PC-3 (cell line): ENCODE results near the gene SART3. TPM values are rescaled to one million over a fixed set of nuclear protein-coding genes. Genes with fewer than 3 reads are reported as not detected.
"Not testable (repeated sequence)": the region's sequence is repeated elsewhere in the genome, so short reads cannot be mapped to it uniquely, and the experiment has no call there.

Experiments
- ATAC-seq: fragments of 200-7000 bp; cut with Tn5 transposase; 2 replicates; pipeline ENCODE4 v1.9.1; 2020; ENCODE audit warnings: mild to moderate bottlenecking, moderate library complexity
- BruUV-seq: library from RNA; stranded (reverse); fragments of 400-500 nt; replicated peaks from 2 replicates; lab custom pipeline; 2021; lab: Mats Ljungman, UMichigan
- CTCF ChIA-PET: fragments of 300-600 bp; sonication (Branson Sonifier 250); formaldehyde crosslinking; loops from one replicate; lab custom pipeline; 2022; ENCODE audit warnings: antibody characterized with exemption; lab: Charles Lee
- POLR2A ChIA-PET: fragments of 300-600 bp; sonication (Branson Sonifier 250); formaldehyde crosslinking; loops from one replicate; lab custom pipeline; 2022; ENCODE audit warnings: antibody characterized with exemption; ENCODE audit not compliant: unreplicated experiment; lab: Charles Lee
- DNase-seq: peaks from one replicate; pipeline ENCODE4 v3.0.0-alpha.2; 2015
- H2AFZ ChIP-seq: fragments of 300-600 bp; sonication (generic); 2 replicates; pipeline ENCODE4 v1.6.0; 2016; ENCODE audit warnings: antibody characterized with exemption, low read length
- H3F3A ChIP-seq: fragments of 300-600 bp; sonication (generic); one replicate; pipeline ENCODE4 v1.6.0; 2017; ENCODE audit warnings: antibody characterized with exemption, low read length, control low read depth, mild to moderate bottlenecking; ENCODE audit not compliant: unreplicated experiment
- H3K27ac ChIP-seq: fragments of 300-600 bp; sonication (generic); 2 replicates; pipeline ENCODE4 v1.5.1; 2016; ENCODE audit warnings: mild to moderate bottlenecking, low read length
- H3K27me3 ChIP-seq: fragments of 300-600 bp; sonication (generic); 2 replicates; pipeline ENCODE4 v1.6.1; 2016; ENCODE audit warnings: low read length, mixed read lengths
- H3K36me3 ChIP-seq: fragments of 300-600 bp; sonication (generic); 2 replicates; pipeline ENCODE4 v1.6.1; 2016; ENCODE audit warnings: low read depth, mixed run types, low read length, mixed read lengths
- H3K4me1 ChIP-seq: fragments of 300-600 bp; sonication (generic); 2 replicates; pipeline ENCODE4 v1.5.1; 2016; ENCODE audit warnings: low read length; ENCODE audit not compliant: insufficient read depth
- H3K4me2 ChIP-seq: fragments of 300-600 bp; sonication (generic); 2 replicates; pipeline ENCODE4 v1.6.0; 2016; ENCODE audit warnings: low read length
- H3K4me3 ChIP-seq: fragments of 300-600 bp; sonication (generic); 2 replicates; pipeline ENCODE4 v1.5.1; 2016; ENCODE audit warnings: mild to moderate bottlenecking, low read length, mixed read lengths
- H3K79me2 ChIP-seq: fragments of 300-600 bp; sonication (generic); 2 replicates; pipeline ENCODE4 v1.6.1; 2017; ENCODE audit warnings: low read length, mixed read lengths
- H3K9ac ChIP-seq: fragments of 300-600 bp; sonication (generic); 2 replicates; pipeline ENCODE4 v1.6.0; 2016; ENCODE audit warnings: mild to moderate bottlenecking, low read length
- H3K9me2 ChIP-seq: fragments of 300-600 bp; sonication (generic); replicated peaks from 2 replicates; pipeline ENCODE4 v1.6.1; 2016; ENCODE audit warnings: mixed run types, low read length, mixed read lengths
- H3K9me3 ChIP-seq: fragments of 300-600 bp; sonication (generic); 2 replicates; pipeline ENCODE4 v1.6.1; 2016; ENCODE audit warnings: low read length, mixed read lengths
- H4K20me1 ChIP-seq: fragments of 300-600 bp; sonication (generic); 2 replicates; pipeline ENCODE4 v1.6.1; 2016; ENCODE audit warnings: low read length, mixed read lengths
- EZH2 ChIP-seq: fragments of 300-600 bp; sonication (generic); IDR thresholded peaks from one replicate; pipeline ENCODE4 v1.6.1; 2017; ENCODE audit warnings: antibody characterized with exemption, mild to moderate bottlenecking, low read length; ENCODE audit not compliant: unreplicated experiment
- EZH2phosphoT487 ChIP-seq: fragments of 300-600 bp; sonication (generic); IDR thresholded peaks from 2 replicates; pipeline ENCODE4 v1.6.1; 2018; ENCODE audit warnings: mild to moderate bottlenecking, antibody characterized with exemption, low read length, borderline replicate concordance
- intact Hi-C: fragments of 100-400 bp; cut with micrococcal nuclease; formaldehyde crosslinking; loops from 2 replicates; pipeline ENCODE4 v1.9.0; 2023
- total RNA-seq: library from RNA; depleted of rRNA; stranded (reverse); fragments of >200 nt; gene quantifications from 2 replicates; pipeline ENCODE4 v1.2.3, GENCODE V29; 2014
- TF ChIP-seq, protein P1 (sequence below): fragments of 300-600 bp; sonication (generic); conservative IDR thresholded peaks from 2 replicates; pipeline ENCODE4 v1.5.1; 2017; ENCODE audit warnings: antibody characterized with exemption, low read depth, mild to moderate bottlenecking, low read length

Gene SART3
- total RNA-seq, 1 experiment from 2014 or later, result 165 TPM

- Histone ChIP-seq H3K4me2 (peak overlapping the region; percentile 92), H3K27me3 (no peaks in the 10 kb centered on the region), H3K9ac (no peak overlapping the region), H3K4me1 (peaks cover 25% of the 10 kb centered on the region), H4K20me1 (peaks cover 31% of the 10 kb centered on the region), H2AFZ (no peak overlapping the region), H3K79me2 (peaks cover 85% of the 10 kb centered on the region), H3K4me3 (peak overlapping the region; percentile 90), H3K9me3 (no peaks in the 10 kb centered on the region), H3K27ac (no peak overlapping the region), H3F3A (no peaks in the 10 kb centered on the region), H3K36me3 (peaks cover 21% of the 10 kb centered on the region), H3K9me2 (no peaks in the 10 kb centered on the region)
- ChIA-PET CTCF (no interaction called here), POLR2A (no interaction called here)
- intact Hi-C loops, result no loop called here
- DNase-seq (no peak), ATAC-seq (no peak)
- BruUV-seq, result no TSS peak
- no peak for TF ChIP-seq EZH2
- TF ChIP-seq, protein P1, sequence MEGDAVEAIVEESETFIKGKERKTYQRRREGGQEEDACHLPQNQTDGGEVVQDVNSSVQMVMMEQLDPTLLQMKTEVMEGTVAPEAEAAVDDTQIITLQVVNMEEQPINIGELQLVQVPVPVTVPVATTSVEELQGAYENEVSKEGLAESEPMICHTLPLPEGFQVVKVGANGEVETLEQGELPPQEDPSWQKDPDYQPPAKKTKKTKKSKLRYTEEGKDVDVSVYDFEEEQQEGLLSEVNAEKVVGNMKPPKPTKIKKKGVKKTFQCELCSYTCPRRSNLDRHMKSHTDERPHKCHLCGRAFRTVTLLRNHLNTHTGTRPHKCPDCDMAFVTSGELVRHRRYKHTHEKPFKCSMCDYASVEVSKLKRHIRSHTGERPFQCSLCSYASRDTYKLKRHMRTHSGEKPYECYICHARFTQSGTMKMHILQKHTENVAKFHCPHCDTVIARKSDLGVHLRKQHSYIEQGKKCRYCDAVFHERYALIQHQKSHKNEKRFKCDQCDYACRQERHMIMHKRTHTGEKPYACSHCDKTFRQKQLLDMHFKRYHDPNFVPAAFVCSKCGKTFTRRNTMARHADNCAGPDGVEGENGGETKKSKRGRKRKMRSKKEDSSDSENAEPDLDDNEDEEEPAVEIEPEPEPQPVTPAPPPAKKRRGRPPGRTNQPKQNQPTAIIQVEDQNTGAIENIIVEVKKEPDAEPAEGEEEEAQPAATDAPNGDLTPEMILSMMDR, result no peak
- TF ChIP-seq EZH2phosphoT487, result no peak
Measured at GRCh38 chr12:108559007-108559655, 1.8 kb downstream of the SART3 start.

- H2AFZ ChIP-seq, H3F3A ChIP-seq, H3K27me3 ChIP-seq, H3K27ac ChIP-seq, intact Hi-C loops, H3K9me2 ChIP-seq, DNase-seq, H3K4me3 ChIP-seq, ATAC-seq, BruUV-seq, H3K9me3 ChIP-seq, H3K9ac ChIP-seq, H3K4me2 ChIP-seq, CTCF ChIA-PET: not testable (repeated sequence)
- peaks cover 24% of the 10 kb centered on the region for H3K36me3 ChIP-seq
- POLR2A ChIA-PET, result interaction anchor here (0.6 kb wide), 1 partner anchor 74 kb away, joined by 3 read pairs; no protein-coding TSS in a partner anchor
- H3K4me1 ChIP-seq, result peaks cover 16% of the 10 kb centered on the region
- H4K20me1 ChIP-seq, result peaks cover 61% of the 10 kb centered on the region
- peaks cover 99% of the 10 kb centered on the region for H3K79me2 ChIP-seq
Measured at GRCh38 chr12:108555383-108555782, 5.6 kb downstream of the SART3 start.

- ChIA-PET POLR2A (no interaction called here), CTCF (no interaction called here)
- DNase-seq (no peak), ATAC-seq (no peak)
- Histone ChIP-seq H3K27me3 (no peaks in the 10 kb centered on the region), H3F3A (no peaks in the 10 kb centered on the region), H3K4me3 (no peak overlapping the region), H3K4me1 (peaks cover 5% of the 10 kb centered on the region; the same call in 1 of the 2 replicates), H3K36me3 (peaks cover 28% of the 10 kb centered on the region), H3K9ac (no peak overlapping the region), H2AFZ (no peak overlapping the region), H3K9me2 (no peaks in the 10 kb centered on the region), H3K79me2 (peaks cover 99% of the 10 kb centered on the region), H4K20me1 (peaks cover 62% of the 10 kb centered on the region), H3K9me3 (no peaks in the 10 kb centered on the region), H3K27ac (no peak overlapping the region), H3K4me2 (no peak overlapping the region)
- TF ChIP-seq EZH2phosphoT487, result no peak
- no peak for TF ChIP-seq EZH2
- TF ChIP-seq, protein P1, result no peak
- BruUV-seq, result no TSS peak
- intact Hi-C loops, result no loop called here
Measured at GRCh38 chr12:108553799-108554198, 7.2 kb downstream of the SART3 start.
